ENCODE data around the gene NAV2. TPM values are rescaled to one million over a fixed set of nuclear protein-coding genes. Genes with fewer than 3 reads are reported as not detected.

NAV2 gene
- total RNA-seq, 2 donors from 2014 or later: 26.4 to 35.5 TPM

DNA sequence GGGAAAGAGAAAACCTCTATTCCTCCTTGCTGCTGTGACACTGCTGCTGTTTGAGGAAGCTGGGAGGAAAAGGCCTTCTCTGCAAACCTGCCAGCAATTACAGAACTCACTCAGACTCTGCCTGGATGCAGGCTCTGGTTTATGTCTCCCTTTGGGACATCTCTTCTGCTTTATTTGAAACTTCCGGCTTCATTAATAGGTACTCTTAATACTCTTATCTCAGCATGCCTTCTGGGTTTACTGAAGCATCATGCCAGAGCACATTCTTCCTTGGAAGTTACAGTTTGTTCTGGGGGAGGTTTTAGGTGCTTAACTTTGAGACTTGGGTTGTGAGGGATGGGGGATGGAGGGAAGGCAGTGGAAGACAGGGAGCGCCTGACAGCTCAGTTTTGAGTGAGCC lies 79.9 kb downstream of the NAV2 start:
- H3K36me3 ChIP-seq (replicated peaks in 1 of 2; ENCODE audit: insufficient read depth in 1 of 2, low read depth in 2 of 2): no peaks in the 10 kb centered on the region
- no peak overlapping the region for H3K4me3 ChIP-seq
- no peak for TF ChIP-seq POLR2A (IDR thresholded peaks at IDR 0.05)
- TF ChIP-seq, protein P1, sequence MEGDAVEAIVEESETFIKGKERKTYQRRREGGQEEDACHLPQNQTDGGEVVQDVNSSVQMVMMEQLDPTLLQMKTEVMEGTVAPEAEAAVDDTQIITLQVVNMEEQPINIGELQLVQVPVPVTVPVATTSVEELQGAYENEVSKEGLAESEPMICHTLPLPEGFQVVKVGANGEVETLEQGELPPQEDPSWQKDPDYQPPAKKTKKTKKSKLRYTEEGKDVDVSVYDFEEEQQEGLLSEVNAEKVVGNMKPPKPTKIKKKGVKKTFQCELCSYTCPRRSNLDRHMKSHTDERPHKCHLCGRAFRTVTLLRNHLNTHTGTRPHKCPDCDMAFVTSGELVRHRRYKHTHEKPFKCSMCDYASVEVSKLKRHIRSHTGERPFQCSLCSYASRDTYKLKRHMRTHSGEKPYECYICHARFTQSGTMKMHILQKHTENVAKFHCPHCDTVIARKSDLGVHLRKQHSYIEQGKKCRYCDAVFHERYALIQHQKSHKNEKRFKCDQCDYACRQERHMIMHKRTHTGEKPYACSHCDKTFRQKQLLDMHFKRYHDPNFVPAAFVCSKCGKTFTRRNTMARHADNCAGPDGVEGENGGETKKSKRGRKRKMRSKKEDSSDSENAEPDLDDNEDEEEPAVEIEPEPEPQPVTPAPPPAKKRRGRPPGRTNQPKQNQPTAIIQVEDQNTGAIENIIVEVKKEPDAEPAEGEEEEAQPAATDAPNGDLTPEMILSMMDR (IDR thresholded peaks at IDR 0.05): no peak
- no peak overlapping the region for H3K27ac ChIP-seq
- DNase-seq (no peak), ATAC-seq (no peak)
- WGBS, 2 donors: 82 to 88% methylated on average over 2 of the region's 2 CpGs
- H3K9me3 ChIP-seq: no peaks in the 10 kb centered on the region
- H3K27me3 ChIP-seq: no peaks in the 10 kb centered on the region
- peaks cover 31% of the 10 kb centered on the region for H3K4me1 ChIP-seq
- intact Hi-C loops (cut with DNase I): no loop called here

DNA sequence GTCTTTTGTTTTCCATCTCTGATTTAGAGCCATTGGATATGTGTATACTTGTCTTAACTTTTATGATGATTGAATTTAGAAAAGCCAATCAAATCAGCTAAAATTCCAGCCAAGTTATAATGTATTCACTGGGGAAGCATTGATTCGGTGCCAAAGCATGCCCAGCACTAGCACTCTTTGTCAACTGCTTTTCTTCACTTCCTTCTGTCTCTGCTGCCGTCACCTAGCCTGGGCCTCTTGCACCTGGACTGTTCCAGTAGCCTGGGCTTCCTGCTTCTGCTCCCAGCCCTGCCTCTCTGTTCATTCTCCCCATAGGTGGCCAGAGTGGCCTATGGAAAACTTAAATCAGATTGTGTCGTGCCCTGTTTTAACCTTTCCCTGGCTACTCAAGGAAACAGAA lies 80.7 kb downstream of the NAV2 start:
- Histone ChIP-seq H3K4me3 (no peak overlapping the region), H3K27ac (peak overlapping the region; percentile 5 to 50 (median 30)), H3K27me3 (no peaks in the 10 kb centered on the region), H3K36me3 (replicated peaks in 1 of 2; ENCODE audit: insufficient read depth in 1 of 2, low read depth in 2 of 2) (no peaks in the 10 kb centered on the region), H3K4me1 (peaks cover 31% of the 10 kb centered on the region), H3K9me3 (no peaks in the 10 kb centered on the region)
- peak in 3 of 4 donors; percentile 35 to 66 (median 46) for DNase-seq
- intact Hi-C loops (cut with DNase I): no loop called here
- no peak for TF ChIP-seq POLR2A (IDR thresholded peaks at IDR 0.05)
- ATAC-seq: peak; percentile 39
- WGBS, 2 donors: 40 to 71% methylated on average over 3 of the region's 3 CpGs

DNA sequence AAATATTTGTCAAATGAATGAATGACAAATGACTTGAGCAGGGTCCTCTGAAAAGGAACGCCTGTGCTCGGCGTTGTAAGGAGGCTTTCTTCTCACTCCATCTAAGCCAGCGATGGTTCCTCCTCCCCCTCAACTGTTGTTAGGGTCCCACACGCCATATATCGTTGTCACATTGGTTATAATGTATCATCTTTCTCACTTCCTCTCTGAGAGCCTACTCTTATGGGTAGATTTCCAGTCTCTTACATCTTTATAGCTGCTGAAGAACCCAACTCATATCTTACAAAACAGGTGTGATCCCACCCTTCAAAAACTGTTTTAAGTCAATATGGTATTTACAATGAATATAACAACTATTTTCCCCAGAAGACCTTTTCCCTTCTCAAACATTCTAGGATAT lies 81.5 kb downstream of the NAV2 start:
- TF ChIP-seq POLR2A (IDR thresholded peaks at IDR 0.05): no peak
- TF ChIP-seq, protein P1 (IDR thresholded peaks at IDR 0.05): no peak
- DNase-seq (no peak), ATAC-seq (no peak)
- 93 to 98% methylated on average over 6 of the region's 6 CpGs for WGBS, 2 donors
- Histone ChIP-seq H3K9me3 (no peaks in the 10 kb centered on the region), H3K27me3 (no peaks in the 10 kb centered on the region), H3K27ac (no peak overlapping the region), H3K36me3 (replicated peaks in 1 of 2; ENCODE audit: insufficient read depth in 1 of 2, low read depth in 2 of 2) (no peaks in the 10 kb centered on the region), H3K4me1 (peaks cover 31% of the 10 kb centered on the region), H3K4me3 (no peak overlapping the region)
- intact Hi-C loops (cut with DNase I): no loop called here

DNA sequence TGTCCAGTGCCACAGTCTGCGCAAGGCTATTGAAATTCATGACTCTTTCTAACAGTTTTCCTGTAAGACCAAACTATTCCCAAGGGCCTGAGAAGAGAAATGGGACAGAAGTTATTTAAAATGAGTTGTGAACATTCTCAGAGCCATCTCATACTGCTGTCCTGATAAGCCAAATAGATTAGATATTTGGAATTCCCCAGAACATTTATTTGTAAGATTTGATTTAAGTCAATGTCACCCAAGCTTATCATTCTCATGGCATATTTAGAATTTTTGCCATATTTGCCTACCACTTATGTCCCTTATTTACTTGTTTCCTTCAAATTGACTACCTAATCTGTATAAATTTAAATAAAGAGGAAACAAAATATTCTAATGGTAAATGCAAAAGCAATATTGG lies 82.4 kb downstream of the NAV2 start:
- H3K27me3 ChIP-seq: no peaks in the 10 kb centered on the region
- DNase-seq (no peak), ATAC-seq (no peak)
- H3K36me3 ChIP-seq (replicated peaks in 1 of 2; ENCODE audit: insufficient read depth in 1 of 2, low read depth in 2 of 2): no peaks in the 10 kb centered on the region
- H3K4me3 ChIP-seq: no peak overlapping the region
- intact Hi-C loops (cut with DNase I): no loop called here
- H3K9me3 ChIP-seq: no peaks in the 10 kb centered on the region
- peaks cover 31% of the 10 kb centered on the region for H3K4me1 ChIP-seq
- no peak for TF ChIP-seq POLR2A (IDR thresholded peaks at IDR 0.05)
- TF ChIP-seq, protein P1 (IDR thresholded peaks at IDR 0.05): no peak
- 68 to 81% methylated on average over 1 of the region's 1 CpG for WGBS, 2 donors
- H3K27ac ChIP-seq: no peak overlapping the region

DNA sequence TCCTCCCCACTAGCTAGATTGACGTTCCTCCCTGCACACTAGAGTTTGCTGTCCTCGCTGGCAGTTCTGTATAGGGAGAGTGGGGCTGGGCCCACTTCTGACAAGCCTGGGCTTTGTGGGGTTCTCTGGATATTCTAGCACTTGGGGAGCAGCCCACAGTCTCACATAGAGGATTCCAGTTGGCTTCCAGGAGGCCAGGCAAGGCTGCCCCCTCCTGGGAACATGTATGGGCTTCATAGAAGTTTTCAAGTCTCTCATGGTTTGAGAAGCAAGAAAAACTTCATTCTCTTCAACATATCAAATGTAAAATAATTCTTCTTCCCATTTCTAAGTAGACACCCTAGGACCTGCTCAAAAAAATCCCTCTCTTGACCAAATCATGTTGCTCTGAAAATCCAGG lies 87.5 kb downstream of the NAV2 start:
- 91 to 100% methylated on average over 2 of the region's 2 CpGs for WGBS, 2 donors
- no peaks in the 10 kb centered on the region for H3K9me3 ChIP-seq
- TF ChIP-seq, protein P1 (IDR thresholded peaks at IDR 0.05): peak in 3 of 7 experiments; percentile 5 to 25 (median 22)
- TF ChIP-seq POLR2A (IDR thresholded peaks at IDR 0.05): no peak
- intact Hi-C loops (cut with DNase I): no loop called here
- H3K27ac ChIP-seq: no peak overlapping the region
- ATAC-seq: no peak
- H3K36me3 ChIP-seq (replicated peaks in 1 of 2; ENCODE audit: insufficient read depth in 1 of 2, low read depth in 2 of 2): no peaks in the 10 kb centered on the region
- peaks cover 41% of the 10 kb centered on the region for H3K4me1 ChIP-seq
- no peak overlapping the region for H3K4me3 ChIP-seq
- DNase-seq: peak in 1 of 4 donors; percentile 41
- no peaks in the 10 kb centered on the region for H3K27me3 ChIP-seq

Data from body of pancreas (tissue), 4 donors.